RKO (cell line): Measurements from ENCODE around the gene KLHL9.

ENCODE experiments used
- DNase-seq: peaks from one replicate; pipeline ENCODE4 v3.0.0-alpha.2; 2016; ENCODE audit warnings: low spot score

KLHL9 gene

GRCh38 chr9:21317956-21318923, 17.0 kb downstream of the KLHL9 start:
- peak; percentile 84 for DNase-seq

GRCh38 chr9:21316860-21317259, 18.3 kb downstream of the KLHL9 start:
- peak; percentile 30 for DNase-seq

DNA sequence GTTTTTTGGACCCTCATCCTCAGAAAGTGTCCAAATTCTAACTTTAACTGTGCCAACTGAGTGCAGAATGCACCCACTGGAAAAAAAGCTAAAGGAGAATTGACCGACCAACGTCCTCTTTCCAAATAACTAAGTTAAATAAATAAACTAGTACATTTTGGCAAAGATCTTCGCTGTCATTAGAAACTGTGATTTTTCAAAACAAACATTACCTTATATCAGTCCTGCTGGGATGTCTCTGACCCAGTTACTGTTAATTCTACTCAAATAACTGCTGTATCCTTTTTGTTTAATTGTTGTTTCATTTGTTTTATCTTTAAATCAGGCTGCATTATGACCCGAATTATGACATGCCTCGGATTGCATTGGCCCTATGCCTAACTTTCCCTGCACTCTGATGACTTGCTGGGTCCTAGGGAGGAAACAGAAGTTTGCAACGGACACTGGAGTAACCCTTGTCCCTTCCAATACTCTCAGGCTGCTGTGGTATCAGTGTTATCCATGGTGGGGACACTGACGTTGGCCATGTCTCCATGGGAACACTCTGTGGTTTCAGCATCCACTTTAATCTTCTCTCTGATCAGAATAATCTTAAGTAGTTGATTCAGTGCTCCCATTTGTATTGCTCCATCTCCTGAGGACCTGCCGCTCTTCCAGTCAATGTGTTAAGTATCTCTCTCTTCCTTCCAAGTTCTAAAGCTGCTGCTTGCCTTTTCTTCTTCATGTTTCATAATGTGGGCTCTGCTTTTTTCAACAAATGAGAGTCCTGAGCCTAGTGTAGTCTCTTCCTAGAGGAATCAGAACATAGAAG, 19.0 kb downstream of the KLHL9 start:
- no peak for DNase-seq

GRCh38 chr9:21314152-21314551, 21.1 kb downstream of the KLHL9 start:
- DNase-seq: no peak

DNA sequence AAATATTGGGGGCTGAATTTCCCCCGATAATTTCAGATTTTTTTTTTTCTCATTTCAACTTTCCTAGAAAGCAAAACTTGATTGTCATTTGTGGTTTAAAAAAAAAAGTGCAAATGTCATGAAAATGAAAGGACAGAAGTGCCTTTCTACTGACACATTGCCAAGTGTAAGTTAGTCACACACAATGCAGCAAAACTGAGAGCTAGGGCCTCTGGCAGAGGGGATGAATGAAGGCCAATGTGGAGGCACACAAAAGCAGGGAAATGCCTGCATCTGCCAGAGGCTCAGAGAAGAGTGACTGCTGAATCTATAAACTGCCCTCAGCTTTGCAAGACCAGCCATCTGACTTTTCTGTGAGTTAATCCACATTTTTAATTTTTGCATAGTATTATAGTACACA, 23.3 kb downstream of the KLHL9 start:
- no peak for DNase-seq

DNA sequence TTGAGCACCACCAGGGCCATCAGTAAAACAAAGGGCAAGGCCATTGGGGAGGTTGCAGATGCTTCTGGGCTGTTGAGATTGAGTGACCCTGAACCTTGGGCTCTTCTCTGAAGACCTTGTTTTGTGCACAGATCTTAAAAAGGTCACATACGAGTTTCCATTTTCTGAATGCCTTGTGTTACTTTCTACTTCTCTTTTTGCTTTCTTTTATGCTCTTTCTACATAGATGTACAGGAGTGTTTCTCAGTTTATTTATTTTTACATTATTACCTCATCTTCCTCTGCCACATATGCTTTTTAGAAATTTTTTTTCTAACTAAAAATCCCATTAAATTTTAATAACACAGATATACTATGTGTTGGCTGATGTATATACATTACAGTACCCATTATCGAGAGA, 30.0 kb downstream of the KLHL9 start, which contains the start of gene IFNA5:
Gene IFNA5 (minus strand): TSS at position 101 of the 400 bp plus-strand sequence. CDS start 57 bp downstream, at position 44.
- no peak for DNase-seq

DNA sequence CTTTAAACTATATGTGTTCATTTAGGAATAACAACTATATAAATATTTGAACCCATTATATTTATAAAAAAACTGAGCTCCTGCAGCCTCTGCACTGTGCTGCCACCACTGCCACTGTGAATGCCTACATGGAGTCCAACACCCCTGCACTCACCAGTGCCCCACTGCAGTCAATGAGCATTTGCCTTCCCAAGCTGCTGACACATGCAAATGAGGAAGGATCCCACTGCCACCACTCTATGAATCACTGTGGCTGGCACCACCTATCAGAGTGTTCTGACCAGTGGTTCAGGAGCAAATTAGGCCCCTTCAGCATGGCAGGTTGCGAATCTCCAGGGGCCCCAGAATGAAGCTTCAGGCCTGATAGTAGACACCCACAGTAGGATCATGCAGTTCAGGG, 39.2 kb downstream of the KLHL9 start:
- DNase-seq: no peak

- DNase-seq: no peak
Observed at GRCh38 chr9:21294904-21295538, 40.2 kb downstream of the KLHL9 start.

- DNase-seq: peak; percentile 84
Observed at GRCh38 chr9:21294364-21294774, 40.8 kb downstream of the KLHL9 start.

DNA sequence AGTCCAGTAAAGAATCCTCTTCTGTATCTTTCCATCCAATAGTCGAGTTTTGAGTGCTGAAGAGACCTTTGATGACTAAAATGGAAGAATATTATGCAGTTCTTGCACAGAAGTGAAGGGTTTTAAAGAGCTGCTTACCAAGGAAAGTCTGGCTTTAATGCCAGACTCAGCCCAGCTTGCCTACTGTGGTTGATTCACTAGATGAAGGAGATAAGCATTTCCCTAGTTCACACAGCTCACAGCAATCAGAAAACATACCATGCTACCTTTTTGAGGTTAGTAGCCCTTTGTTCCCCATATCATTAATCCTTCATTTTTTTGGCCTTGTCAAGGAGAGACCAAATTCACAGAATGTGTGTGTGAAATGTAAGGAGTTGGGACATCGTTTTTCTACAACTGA, 45.4 kb downstream of the KLHL9 start:
- DNase-seq: no peak

DNA sequence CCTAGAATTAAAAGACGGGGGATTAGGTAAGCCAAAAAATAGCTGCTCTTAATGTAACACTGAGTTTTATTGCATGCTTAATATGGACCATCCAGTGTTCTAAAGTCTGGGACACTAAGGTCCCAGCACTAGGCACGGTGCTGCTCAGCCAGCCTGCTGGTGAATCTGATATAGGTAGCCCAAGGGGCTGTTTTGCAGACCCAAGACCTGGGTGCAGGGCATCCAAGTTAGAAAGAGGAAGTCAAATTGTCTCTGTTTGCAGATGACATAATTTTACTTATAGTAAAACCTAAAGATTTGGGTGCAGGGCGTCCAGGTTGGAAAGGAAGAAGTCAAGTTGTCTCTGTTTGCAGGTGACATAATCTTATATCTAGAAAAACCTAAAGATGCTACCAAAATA, 47.9 kb downstream of the KLHL9 start:
- DNase-seq: no peak

- DNase-seq: no peak
Observed at GRCh38 chr9:21286659-21287058, 48.5 kb downstream of the KLHL9 start.

DNA sequence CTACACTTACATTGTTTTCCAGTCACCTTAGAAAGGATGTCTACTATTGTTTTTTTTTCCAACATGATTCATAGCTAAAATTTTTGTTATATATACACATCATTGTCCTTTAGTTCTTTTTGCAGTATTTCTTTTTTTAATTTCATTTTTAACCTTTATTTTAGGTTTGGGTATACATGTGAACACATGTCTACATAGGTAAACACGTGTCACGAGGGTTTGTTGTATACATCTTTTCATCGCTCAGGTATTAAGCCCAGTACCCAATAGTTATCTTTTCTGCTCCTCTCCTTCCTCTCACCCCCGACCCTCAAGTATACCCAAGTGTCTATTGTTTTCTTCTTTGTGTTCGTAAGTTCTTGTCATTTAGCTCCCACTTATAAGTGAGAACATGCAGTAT, 49.1 kb downstream of the KLHL9 start:
- DNase-seq: no peak

DNA sequence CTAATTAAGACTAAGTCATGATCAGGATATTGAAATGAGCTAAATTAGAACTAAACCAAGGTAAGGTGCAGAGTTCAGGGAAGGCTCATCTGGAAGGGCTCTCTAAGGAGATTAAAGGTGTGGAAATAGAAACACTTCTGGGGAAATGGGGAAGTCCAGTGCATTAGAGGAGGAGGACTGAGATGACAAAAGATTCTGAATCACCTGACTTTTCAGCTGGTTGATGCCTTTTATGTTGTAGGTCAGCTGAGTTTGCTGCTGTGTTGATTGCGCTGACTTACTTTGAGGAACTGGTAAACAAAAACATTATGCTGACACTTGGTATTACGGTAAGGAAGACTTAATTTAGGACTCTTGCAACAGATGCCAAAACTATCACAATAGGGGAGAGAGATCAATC, 53.9 kb downstream of the KLHL9 start:
- DNase-seq: no peak
